SU-DHL-6 (cell line): Measurements from ENCODE around the gene SLC30A7.

Experiments used
- H2AFZ ChIP-seq: fragments of 200-600 bp; sonication (generic); 2 replicates; pipeline ENCODE4 v1.6.1; 2014; ENCODE audit warnings: low read depth, mild to moderate bottlenecking, moderate library complexity, mixed read lengths, antibody characterized with exemption, low read length; ENCODE audit not compliant: severe bottlenecking
- H3F3A ChIP-seq: fragments of 200-600 bp; shearing (Covaris generic); 2 replicates; pipeline ENCODE4 v1.6.0; 2016; ENCODE audit warnings: antibody characterized with exemption, mild to moderate bottlenecking; ENCODE audit not compliant: insufficient read depth
- H3K27ac ChIP-seq: fragments of 200-600 bp; sonication (generic); 2 replicates; pipeline ENCODE4 v1.5.1; 2016; ENCODE audit warnings: low read depth, mild to moderate bottlenecking, low read length, moderate library complexity, mixed read lengths
- H3K27me3 ChIP-seq: fragments of 200-600 bp; sonication (generic), shearing (Covaris generic); 2 replicates; pipeline ENCODE4 v1.6.0; 2014; ENCODE audit warnings: mild to moderate bottlenecking, low read length
- H3K36me3 ChIP-seq: fragments of 200-600 bp; sonication (generic); 2 replicates; pipeline ENCODE4 v1.6.1; 2014; ENCODE audit warnings: mild to moderate bottlenecking, low read length, mixed read lengths
- H3K4me2 ChIP-seq: fragments of 300-600, 200-600 bp; shearing (Covaris generic), sonication (generic); 2 replicates; pipeline ENCODE4 v1.6.0; 2014; ENCODE audit warnings: low read length, low read depth, mild to moderate bottlenecking; ENCODE audit not compliant: poor library complexity, severe bottlenecking
- H3K4me3 ChIP-seq: fragments of 200-600 bp; sonication (generic); 2 replicates; pipeline ENCODE4 v1.5.1; 2014; ENCODE audit warnings: antibody characterized with exemption, low read length, mild to moderate bottlenecking, mixed read lengths; ENCODE audit not compliant: insufficient read depth, poor library complexity, severe bottlenecking
- H3K79me2 ChIP-seq: fragments of 200-600 bp; sonication (generic); 2 replicates; pipeline ENCODE4 v1.6.1; 2014; ENCODE audit warnings: mild to moderate bottlenecking, low read length, moderate library complexity; ENCODE audit not compliant: insufficient read depth
- H3K9ac ChIP-seq: fragments of 200-600 bp; sonication (generic); 2 replicates; pipeline ENCODE4 v1.7.0; 2014; ENCODE audit warnings: mild to moderate bottlenecking, low read length
- H3K9me2 ChIP-seq: fragments of 200-600 bp; sonication (generic); replicated peaks from 2 replicates; pipeline ENCODE4 v1.6.1; 2014; ENCODE audit warnings: low read length; ENCODE audit not compliant: insufficient read depth
- H3K9me3 ChIP-seq: fragments of 200-600 bp; sonication (generic); 2 replicates; pipeline ENCODE4 v1.6.1; 2014; ENCODE audit warnings: low read length, mixed read lengths; ENCODE audit not compliant: insufficient read depth
- H4K20me1 ChIP-seq: fragments of 200-600 bp; sonication (generic); 2 replicates; pipeline ENCODE4 v1.6.1; 2014; ENCODE audit warnings: low read depth, mild to moderate bottlenecking, antibody characterized with exemption, low read length, moderate library complexity, mixed read lengths
- EZH2phosphoT487 ChIP-seq: fragments of 200-600 bp; sonication (generic), shearing (Covaris generic); conservative IDR thresholded peaks from 2 replicates; pipeline ENCODE4 v1.6.1; 2018; ENCODE audit warnings: mild to moderate bottlenecking, antibody characterized with exemption, low read length, moderate library complexity, mixed read lengths
- TF ChIP-seq, protein P1 (sequence below): fragments of 200-600 bp; sonication (generic); IDR thresholded peaks from one replicate; pipeline ENCODE4 v1.5.1; 2017; ENCODE audit warnings: antibody characterized with exemption, mild to moderate bottlenecking, low read length, moderate library complexity; ENCODE audit not compliant: insufficient read depth, poor library complexity, severe bottlenecking

Gene SLC30A7

DNA sequence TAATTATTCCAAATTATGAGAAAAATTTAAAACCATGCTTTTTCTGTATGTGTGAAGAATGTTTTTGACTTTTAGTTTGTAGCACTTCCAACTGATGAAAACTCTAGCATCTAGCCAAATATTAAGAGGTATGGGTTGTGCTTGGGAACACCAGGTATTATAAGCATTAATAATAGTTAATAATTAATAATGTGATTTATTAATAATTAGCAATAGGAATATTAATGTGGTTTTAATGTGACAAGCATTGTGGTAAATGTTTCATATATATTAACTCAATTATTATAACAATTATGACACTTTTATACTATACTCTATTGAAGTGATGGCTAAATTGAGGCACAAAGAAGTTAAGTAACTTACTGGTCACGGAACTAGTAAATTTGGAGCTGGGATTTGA lies 7.9 kb downstream of the SLC30A7 start:
- Histone ChIP-seq H3K9me2 (no peaks in the 10 kb centered on the region), H3K79me2 (peaks cover 13% of the 10 kb centered on the region; the same call in 1 of the 2 replicates), H3K27me3 (no peaks in the 10 kb centered on the region), H3K4me2 (no peak overlapping the region), H4K20me1 (no peaks in the 10 kb centered on the region), H3K36me3 (peaks cover 49% of the 10 kb centered on the region), H2AFZ (no peak overlapping the region), H3K4me3 (no peak overlapping the region), H3K9me3 (no peaks in the 10 kb centered on the region), H3K9ac (no peak overlapping the region), H3F3A (no peaks in the 10 kb centered on the region), H3K27ac (no peak overlapping the region)
- TF ChIP-seq EZH2phosphoT487 = no peak
- TF ChIP-seq, protein P1, sequence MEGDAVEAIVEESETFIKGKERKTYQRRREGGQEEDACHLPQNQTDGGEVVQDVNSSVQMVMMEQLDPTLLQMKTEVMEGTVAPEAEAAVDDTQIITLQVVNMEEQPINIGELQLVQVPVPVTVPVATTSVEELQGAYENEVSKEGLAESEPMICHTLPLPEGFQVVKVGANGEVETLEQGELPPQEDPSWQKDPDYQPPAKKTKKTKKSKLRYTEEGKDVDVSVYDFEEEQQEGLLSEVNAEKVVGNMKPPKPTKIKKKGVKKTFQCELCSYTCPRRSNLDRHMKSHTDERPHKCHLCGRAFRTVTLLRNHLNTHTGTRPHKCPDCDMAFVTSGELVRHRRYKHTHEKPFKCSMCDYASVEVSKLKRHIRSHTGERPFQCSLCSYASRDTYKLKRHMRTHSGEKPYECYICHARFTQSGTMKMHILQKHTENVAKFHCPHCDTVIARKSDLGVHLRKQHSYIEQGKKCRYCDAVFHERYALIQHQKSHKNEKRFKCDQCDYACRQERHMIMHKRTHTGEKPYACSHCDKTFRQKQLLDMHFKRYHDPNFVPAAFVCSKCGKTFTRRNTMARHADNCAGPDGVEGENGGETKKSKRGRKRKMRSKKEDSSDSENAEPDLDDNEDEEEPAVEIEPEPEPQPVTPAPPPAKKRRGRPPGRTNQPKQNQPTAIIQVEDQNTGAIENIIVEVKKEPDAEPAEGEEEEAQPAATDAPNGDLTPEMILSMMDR = no peak

DNA sequence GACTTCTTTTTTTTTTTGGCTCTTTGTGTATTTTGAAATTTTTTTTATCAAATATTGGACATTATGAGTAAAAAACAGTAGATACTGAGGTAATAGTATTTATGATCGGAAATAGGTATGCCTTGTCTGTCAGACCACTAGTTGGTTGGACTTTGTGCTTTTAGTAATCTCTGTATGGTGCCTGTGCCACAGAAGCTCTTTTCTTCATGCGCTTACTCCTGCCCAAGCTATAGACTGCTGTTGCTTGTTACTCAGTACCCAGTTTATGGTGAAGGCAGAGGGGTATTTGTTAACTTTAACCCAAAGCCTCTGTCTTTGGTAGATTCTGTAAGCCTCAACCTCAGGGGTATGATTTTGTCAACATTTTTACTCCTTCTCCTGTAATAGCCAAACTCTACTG lies 8.6 kb downstream of the SLC30A7 start:
- H3K9me2 ChIP-seq = no peaks in the 10 kb centered on the region
- H2AFZ ChIP-seq = no peak overlapping the region
- no peak overlapping the region for H3K27ac ChIP-seq
- peaks cover 13% of the 10 kb centered on the region; the same call in 1 of the 2 replicates for H3K79me2 ChIP-seq
- H3K4me2 ChIP-seq = no peak overlapping the region
- H4K20me1 ChIP-seq = no peaks in the 10 kb centered on the region
- no peak overlapping the region for H3K4me3 ChIP-seq
- no peaks in the 10 kb centered on the region for H3K27me3 ChIP-seq
- H3K36me3 ChIP-seq = peaks cover 50% of the 10 kb centered on the region
- no peaks in the 10 kb centered on the region for H3F3A ChIP-seq
- TF ChIP-seq, protein P1 = no peak
- no peak for TF ChIP-seq EZH2phosphoT487
- H3K9me3 ChIP-seq = no peaks in the 10 kb centered on the region
- H3K9ac ChIP-seq = no peak overlapping the region

DNA sequence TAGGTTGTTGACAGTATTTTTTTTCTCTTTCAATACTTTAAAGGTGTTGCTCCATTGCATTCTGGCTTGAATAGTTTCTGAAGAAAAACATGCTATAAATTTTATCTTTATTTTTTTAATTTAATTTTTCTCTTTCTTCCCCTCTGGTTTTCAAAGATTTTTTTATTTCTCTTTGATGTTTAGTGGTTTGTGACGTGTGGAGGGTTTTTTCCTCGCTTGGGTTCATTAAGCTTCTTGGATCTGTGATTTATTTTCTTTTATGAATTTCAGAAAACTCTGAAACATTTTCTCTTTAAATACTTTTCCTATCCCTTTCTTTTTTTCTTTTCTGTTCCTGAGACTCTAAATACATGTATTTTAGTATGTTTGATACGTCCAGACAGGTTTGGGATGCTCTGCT lies 9.3 kb downstream of the SLC30A7 start:
- Histone ChIP-seq H4K20me1 (no peaks in the 10 kb centered on the region), H3F3A (no peaks in the 10 kb centered on the region), H2AFZ (no peak overlapping the region), H3K4me3 (no peak overlapping the region), H3K9me2 (no peaks in the 10 kb centered on the region), H3K27me3 (no peaks in the 10 kb centered on the region), H3K4me2 (no peak overlapping the region), H3K9me3 (no peaks in the 10 kb centered on the region), H3K27ac (no peak overlapping the region), H3K9ac (no peak overlapping the region), H3K36me3 (peaks cover 44% of the 10 kb centered on the region), H3K79me2 (peaks cover 13% of the 10 kb centered on the region; the same call in 1 of the 2 replicates)
- TF ChIP-seq, protein P1 = no peak
- no peak for TF ChIP-seq EZH2phosphoT487
